Measurements from ENCODE around the gene ETV3.

The ETV3 gene

GRCh38 chr1:157139052-157139715, 989 bp upstream of the ETV3 start:
- DNase-seq (ENCODE audit: low read depth in 2 of 2): no peak

GRCh38 chr1:157137408-157138219, 581 bp downstream of the ETV3 start:
- no peak for DNase-seq (ENCODE audit: low read depth in 2 of 2)

- no peak for DNase-seq (ENCODE audit: low read depth in 2 of 2)
These were observed 1.2 kb downstream of the ETV3 start for GRCh38 chr1:157137046-157137407.

GRCh38 chr1:157136133-157136532, 2.1 kb downstream of the ETV3 start:
- DNase-seq (ENCODE audit: low read depth in 2 of 2): no peak

GRCh38 chr1:157135646-157136045, 2.5 kb downstream of the ETV3 start:
- DNase-seq (ENCODE audit: low read depth in 2 of 2): no peak

GRCh38 chr1:157135070-157135469, 3.1 kb downstream of the ETV3 start:
- DNase-seq (ENCODE audit: low read depth in 2 of 2): no peak

- DNase-seq (ENCODE audit: low read depth in 2 of 2): no peak
These were observed 3.8 kb downstream of the ETV3 start for GRCh38 chr1:157134442-157134841.

- DNase-seq (ENCODE audit: low read depth in 2 of 2): no peak
These were observed 4.8 kb downstream of the ETV3 start for GRCh38 chr1:157133426-157133825.

- DNase-seq (ENCODE audit: low read depth in 2 of 2): no peak
These were observed 5.5 kb downstream of the ETV3 start for GRCh38 chr1:157132616-157133167.

GRCh38 chr1:157132111-157132510, 6.1 kb downstream of the ETV3 start:
- no peak for DNase-seq (ENCODE audit: low read depth in 2 of 2)

GRCh38 chr1:157131281-157131680, 6.9 kb downstream of the ETV3 start:
- DNase-seq (ENCODE audit: low read depth in 2 of 2): no peak

- DNase-seq (ENCODE audit: low read depth in 2 of 2): no peak
These were observed 13.3 kb downstream of the ETV3 start for GRCh38 chr1:157124855-157125254.

GRCh38 chr1:157119448-157119847, 18.7 kb downstream of the ETV3 start:
- no peak for DNase-seq (ENCODE audit: low read depth in 2 of 2)

- no peak for DNase-seq (ENCODE audit: low read depth in 2 of 2)
These were observed 19.2 kb downstream of the ETV3 start for GRCh38 chr1:157119008-157119407.

- no peak for DNase-seq (ENCODE audit: low read depth in 2 of 2)
These were observed 20.6 kb downstream of the ETV3 start for GRCh38 chr1:157117527-157118057.

GRCh38 chr1:157116737-157117103, 21.5 kb downstream of the ETV3 start:
- no peak for DNase-seq (ENCODE audit: low read depth in 2 of 2)

- DNase-seq (ENCODE audit: low read depth in 2 of 2): no peak
These were observed 22.1 kb downstream of the ETV3 start for GRCh38 chr1:157115851-157116736.

GRCh38 chr1:157115429-157115838, 22.8 kb downstream of the ETV3 start:
- no peak for DNase-seq (ENCODE audit: low read depth in 2 of 2)

- no peak for DNase-seq (ENCODE audit: low read depth in 2 of 2)
These were observed 23.7 kb downstream of the ETV3 start for GRCh38 chr1:157114183-157115121.

- DNase-seq (ENCODE audit: low read depth in 2 of 2): no peak
These were observed 24.6 kb downstream of the ETV3 start for GRCh38 chr1:157113631-157114030.

GRCh38 chr1:157113106-157113505, 25.1 kb downstream of the ETV3 start:
- DNase-seq (ENCODE audit: low read depth in 2 of 2): no peak

Data from fibroblast of skin of left quadriceps (primary cell).